Right cardiac atrium (tissue), 5 donors: Measurements from ENCODE around the gene NFATC4. TPM values are rescaled to one million over a fixed set of nuclear protein-coding genes. Genes with fewer than 3 reads are reported as not detected.
A peak's percentile ranks its signal among the peaks of the same experiment; 100 is the strongest.
"Not testable (repeated sequence)": the region's sequence is repeated elsewhere in the genome, so short reads cannot be mapped to it uniquely, and the experiment has no call there.

Experiments
- ATAC-seq, 2 donors: fragments of 200-7000 bp; cut with Tn5 transposase; one replicate each; pipeline versions ENCODE4 v1.8.0 to v1.9.1; 2020; ENCODE audit warnings: moderate library complexity in 2 of 2, mild to moderate bottlenecking in 1 of 2
- DNase-seq, 3 donors: peaks; one replicate each; pipeline ENCODE4 v3.0.0-alpha.2; 2020
- H3K27ac ChIP-seq: one replicate; pipeline ENCODE4 v1.5.1; 2013; ENCODE audit warnings: mild to moderate bottlenecking, low read length, control low read depth, moderate library complexity
- H3K27me3 ChIP-seq: one replicate; pipeline ENCODE4 v1.6.1; 2013; ENCODE audit not compliant: control insufficient read depth, insufficient read depth
- H3K4me1 ChIP-seq: one replicate; pipeline ENCODE4 v1.6.1; 2013; ENCODE audit warnings: low read length; ENCODE audit not compliant: control insufficient read depth, insufficient read depth
- H3K4me3 ChIP-seq: one replicate; pipeline ENCODE4 v1.5.1; 2013; ENCODE audit warnings: low read length, control low read depth
- H3K9me3 ChIP-seq: one replicate; pipeline ENCODE4 v1.6.1; 2013; ENCODE audit warnings: low read length; ENCODE audit not compliant: control insufficient read depth
- WGBS: extraction: QIAGEN DNeasy Blood & Tissue Kit; methylation state at CpG from one replicate; pipeline ENCODE4 v1.1.7; 2013; 5-methylcytosine and 5-hydroxymethylcytosine counted together
- intact Hi-C, 4 donors: fragments of 100-400 bp; cut with DNase I; formaldehyde crosslinking; loops; one replicate each; pipeline versions ENCODE4 v1.11.0 to v1.14.0; 2022 to 2023
- polyA plus RNA-seq: library from polyadenylated mRNA; stranded (reverse); fragments of 200-250 nt; gene quantifications from one replicate; pipeline ENCODE4 v1.2.3, GENCODE V29; 2013
- total RNA-seq, 4 donors: library from RNA; stranded (reverse); fragmentation: NEBNext Ultra II Directional; extraction: Animal tissue kit (Norgen Biotek cat#: 25700); gene quantifications; one replicate each; pipeline ENCODE4 v1.2.1, GENCODE V29; 2021
- donor health status: healthy with polysubstance abuse.
- donor health status: DM: no; HTN: yes; CAD: no.
- donor health status: DM: no; HTN: no; CAD: no.
- donor health status: DM: no; HTN: yes; CAD: no; lungs with severe emphysema.
- donor health status: DM: yes; HTN: yes; CAD: no.

NFATC4 gene
- total and polyA plus RNA-seq, 5 donors, result 15.7 to 40.0 (median 30.3) TPM

GRCh38 chr14:24339284-24340151, 28.5 kb upstream of the NFATC4 start, which contains the start of gene RIPK3:
Gene RIPK3, minus strand, starts transcription at chr14:24339991. Its CDS starts 165 bp downstream, at chr14:24339826.
- Histone ChIP-seq H3K9me3 (no peaks in the 10 kb centered on the region), H3K27ac (peak within 1 kb of the TSS; percentile 2), H3K4me3 (peak within 1 kb of the TSS; percentile 50), H3K4me1 (peaks cover 2% of the 10 kb centered on the region), H3K27me3 (no peaks in the 10 kb centered on the region)
- peak; percentile 59 to 67 for ATAC-seq
- WGBS, result 11% methylated on average over 51 of the region's 51 CpGs
- intact Hi-C loops, result no loop called here
- peak; percentile 71 to 85 (median 80) for DNase-seq

GRCh38 chr14:24340606-24341005, 27.4 kb upstream of the NFATC4 start:
- DNase-seq (no peak), ATAC-seq (no peak)
- 93% methylated on average over 1 of the region's 1 CpG for WGBS
- peaks cover 2% of the 10 kb centered on the region for H3K4me1 ChIP-seq
- no peak overlapping the region for H3K4me3 ChIP-seq
- intact Hi-C loops, result no loop called here
- H3K9me3 ChIP-seq, result no peaks in the 10 kb centered on the region
- H3K27me3 ChIP-seq, result no peaks in the 10 kb centered on the region
- no peak overlapping the region for H3K27ac ChIP-seq

DNA sequence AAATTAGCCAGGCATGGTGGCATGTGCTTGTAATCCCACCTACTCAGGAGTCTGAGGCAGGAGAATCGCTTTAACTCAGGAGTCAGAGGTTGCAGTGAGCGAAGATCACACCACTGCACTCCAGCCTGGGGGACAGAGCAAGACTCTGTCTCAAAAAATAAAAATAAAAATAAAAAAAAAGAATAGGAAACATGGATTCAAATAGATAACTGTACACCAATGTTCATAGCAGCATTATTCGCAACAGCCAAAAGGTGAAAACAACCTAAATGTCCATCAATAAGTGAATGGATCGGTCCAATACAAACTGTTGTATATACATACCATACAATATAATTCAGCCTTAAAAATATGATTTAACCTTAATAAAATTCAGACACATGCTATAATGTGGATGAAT, 25.1 kb upstream of the NFATC4 start:
- no peak overlapping the region for H3K4me3 ChIP-seq
- peaks cover 2% of the 10 kb centered on the region for H3K4me1 ChIP-seq
- no peak overlapping the region for H3K27ac ChIP-seq
- no peaks in the 10 kb centered on the region for H3K9me3 ChIP-seq
- no peaks in the 10 kb centered on the region for H3K27me3 ChIP-seq
- intact Hi-C loops, result no loop called here
- DNase-seq, result no peak
- 96% methylated on average over 4 of the region's 4 CpGs for WGBS
- no peak for ATAC-seq

DNA sequence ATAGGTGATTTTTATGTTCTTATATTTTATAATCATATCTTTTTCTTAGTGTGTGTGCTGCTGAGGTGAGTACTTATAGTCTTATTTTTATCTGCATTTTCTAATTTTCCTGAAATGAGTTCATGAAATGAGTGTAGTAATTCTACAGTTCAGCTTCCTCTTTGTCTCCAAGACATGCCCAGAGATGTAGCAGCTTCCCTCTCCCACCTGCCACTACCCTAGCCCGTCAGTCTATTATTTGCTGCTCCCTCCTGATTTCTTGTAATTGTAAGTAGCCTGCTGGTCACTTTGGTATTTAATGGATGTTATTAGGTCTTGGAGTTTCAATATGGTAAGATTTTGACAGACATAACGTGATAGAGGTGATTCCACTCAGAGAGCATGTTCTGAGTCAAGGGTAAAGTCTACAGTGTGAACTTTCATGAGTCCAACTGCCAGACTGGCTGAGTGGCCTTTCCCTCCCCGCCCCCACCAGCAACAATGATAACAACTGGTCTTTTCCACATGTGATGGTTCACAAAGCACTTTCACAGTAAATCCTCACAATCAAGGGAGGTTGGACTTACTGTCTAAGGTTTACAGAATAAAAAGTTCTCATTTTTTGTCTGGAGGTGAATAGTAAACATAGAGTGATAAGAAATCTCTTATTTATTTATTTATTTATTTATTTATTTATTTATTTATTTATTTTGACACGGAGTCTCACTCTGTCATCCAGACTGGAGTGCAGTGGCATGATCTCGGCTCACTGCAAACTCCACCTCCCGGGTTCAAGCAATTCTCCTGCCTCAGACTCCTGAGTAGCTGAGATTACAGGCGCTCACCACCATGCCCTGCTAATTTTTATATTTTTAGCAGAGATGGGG, 24.0 kb upstream of the NFATC4 start:
- intact Hi-C loops, result no loop called here
- H3K27me3 ChIP-seq, result no peaks in the 10 kb centered on the region
- DNase-seq, result no peak
- no peak for ATAC-seq
- no peak overlapping the region for H3K4me3 ChIP-seq
- no peak overlapping the region for H3K27ac ChIP-seq
- 71% methylated on average over 7 of the region's 7 CpGs for WGBS
- no peaks in the 10 kb centered on the region for H3K4me1 ChIP-seq
- H3K9me3 ChIP-seq, result no peaks in the 10 kb centered on the region

GRCh38 chr14:24347134-24347533, 20.9 kb upstream of the NFATC4 start:
- no peak for DNase-seq
- no peaks in the 10 kb centered on the region for H3K9me3 ChIP-seq
- H3K27me3 ChIP-seq, result no peaks in the 10 kb centered on the region
- WGBS, result 36% methylated on average over 1 of the region's 1 CpG
- no peaks in the 10 kb centered on the region for H3K4me1 ChIP-seq
- intact Hi-C loops, result no loop called here
- H3K4me3 ChIP-seq, result no peak overlapping the region
- H3K27ac ChIP-seq, result peak overlapping the region; percentile 43
- peak; percentile 27 to 81 for ATAC-seq

DNA sequence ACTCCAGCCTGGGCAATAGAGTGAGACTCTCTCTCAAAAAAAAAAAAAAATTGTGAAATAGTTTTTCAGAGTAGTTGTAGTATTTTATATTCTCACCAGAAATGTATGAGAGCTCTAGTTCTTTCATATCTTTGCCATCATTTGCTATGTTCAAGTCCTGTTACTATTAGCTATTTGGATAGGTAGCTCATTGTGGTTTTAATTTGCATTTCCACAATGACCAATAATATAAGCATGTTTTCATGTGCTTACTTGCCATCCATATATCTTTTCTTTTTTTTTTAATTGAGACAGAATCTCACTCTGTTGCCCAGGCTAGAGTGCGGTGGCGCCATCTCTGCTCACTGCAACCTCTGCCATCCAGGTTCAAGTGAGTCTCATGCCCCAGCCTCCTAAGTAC, 19.8 kb upstream of the NFATC4 start:
- ATAC-seq, result no peak
- WGBS, result 98% methylated on average over 2 of the region's 2 CpGs
- no peak overlapping the region for H3K27ac ChIP-seq

GRCh38 chr14:24349742-24350141, 18.2 kb upstream of the NFATC4 start:
- Histone ChIP-seq H3K27me3 (no peaks in the 10 kb centered on the region), H3K9me3 (no peaks in the 10 kb centered on the region), H3K4me1 (no peaks in the 10 kb centered on the region), H3K4me3 (no peak overlapping the region), H3K27ac (no peak overlapping the region)
- DNase-seq (no peak), ATAC-seq (no peak)
- WGBS, result 60% methylated on average over 5 of the region's 5 CpGs
- intact Hi-C loops, result no loop called here

More for the DNA sequence above, 19.8 kb upstream of the NFATC4 start:
- Histone ChIP-seq H3K27me3 (no peaks in the 10 kb centered on the region), H3K4me1 (no peaks in the 10 kb centered on the region), H3K9me3 (no peaks in the 10 kb centered on the region), H3K4me3 (no peak overlapping the region)
- intact Hi-C loops, result no loop called here
- DNase-seq, result no peak

- no peak overlapping the region for H3K27ac ChIP-seq
- ATAC-seq (peak; percentile 58 to 72), DNase-seq (no peak)
- H3K4me3 ChIP-seq, result no peak overlapping the region
- no peaks in the 10 kb centered on the region for H3K27me3 ChIP-seq
- intact Hi-C loops, result no loop called here
- no peaks in the 10 kb centered on the region for H3K9me3 ChIP-seq
- 11% methylated on average over 4 of the region's 4 CpGs for WGBS
- H3K4me1 ChIP-seq, result no peaks in the 10 kb centered on the region
Observed at GRCh38 chr14:24351517-24351916, 16.5 kb upstream of the NFATC4 start.

- Histone ChIP-seq H3K4me3 (no peak overlapping the region), H3K27me3 (no peaks in the 10 kb centered on the region), H3K9me3 (no peaks in the 10 kb centered on the region), H3K4me1 (no peaks in the 10 kb centered on the region), H3K27ac (no peak overlapping the region)
- ATAC-seq, result no peak
- WGBS, result 75% methylated on average over 5 of the region's 5 CpGs
- no peak for DNase-seq
- intact Hi-C loops, result no loop called here
Observed at GRCh38 chr14:24353559-24354481, 14.2 kb upstream of the NFATC4 start.

DNA sequence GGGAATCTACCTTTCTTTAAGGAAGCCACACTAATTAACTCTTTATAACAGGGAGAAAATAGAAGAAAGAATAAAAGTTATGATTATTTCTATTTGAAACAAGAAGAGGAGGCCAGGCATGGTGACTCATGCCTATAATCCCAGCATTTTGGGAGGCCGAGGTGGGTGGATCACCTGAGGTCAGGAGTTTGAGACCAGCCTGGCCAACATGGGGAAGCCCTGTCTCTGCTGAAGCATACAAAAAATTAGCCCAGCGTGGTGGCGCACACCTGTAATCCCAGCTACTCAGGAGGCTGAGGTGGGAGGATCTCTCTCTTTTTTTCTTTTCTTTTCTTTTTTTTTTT, 13.5 kb upstream of the NFATC4 start:
- not testable (repeated sequence) for ATAC-seq, H3K27ac ChIP-seq
- WGBS, result 92% methylated on average over 3 of the region's 3 CpGs

More for the DNA sequence above, 13.5 kb upstream of the NFATC4 start:
- H3K9me3 ChIP-seq, H3K4me3 ChIP-seq, DNase-seq, H3K27me3 ChIP-seq, H3K4me1 ChIP-seq, intact Hi-C loops: not testable (repeated sequence)
